Tibial nerve (tissue), 4 donors: ENCODE results near the gene CEP20. TPM values are rescaled to one million over a fixed set of nuclear protein-coding genes. Genes with fewer than 3 reads are reported as not detected.
"Not testable (repeated sequence)": the region's sequence is repeated elsewhere in the genome, so short reads cannot be mapped to it uniquely, and the experiment has no call there.

Experiments used
- DNase-seq, 2 donors: peaks; one replicate each; pipeline ENCODE4 v3.0.0-alpha.2; 2019; ENCODE audit warnings: low spot score in 2 of 2
- H3K27ac ChIP-seq, 4 donors: fragments of 200-600 bp; sonication (generic) in 3 of 4; one replicate each; pipeline ENCODE4 v1.5.1; 2017 to 2019; ENCODE audit warnings: mild to moderate bottlenecking in 1 of 4
- H3K27me3 ChIP-seq, 2 donors: fragments of 200-600 bp; sonication (generic) in 1 of 2; one replicate each; pipeline versions ENCODE4 v1.5.1 to v1.6.0; 2017 to 2019
- H3K36me3 ChIP-seq, 3 donors: fragments of 200-600 bp; sonication (generic); one replicate each; pipeline ENCODE4 v1.5.1; 2018 to 2019
- H3K4me1 ChIP-seq, 4 donors: fragments of 200-600 bp; sonication (generic) in 3 of 4; one replicate each; pipeline ENCODE4 v1.5.1; 2017 to 2019
- H3K4me3 ChIP-seq, 4 donors: fragments of 200-600 bp; sonication (generic) in 3 of 4; one replicate each; pipeline ENCODE4 v1.5.1; 2017 to 2019; ENCODE audit warnings: mild to moderate bottlenecking in 1 of 4, moderate library complexity in 1 of 4
- H3K9me3 ChIP-seq, 4 donors: fragments of 200-600 bp; sonication (generic) in 3 of 4; one replicate each; pipeline ENCODE4 v1.5.1; 2017 to 2019
- EP300 ChIP-seq, 2 donors: sonication (generic); formaldehyde crosslinking; IDR thresholded peaks; one replicate each; pipeline ENCODE4 v1.6.1; 2017; ENCODE audit warnings: antibody characterized with exemption in 2 of 2, mild to moderate bottlenecking in 1 of 2
- POLR2A ChIP-seq, 2 donors: fragments of 450-650 bp; IDR thresholded peaks; one replicate each; pipeline ENCODE4 v1.6.1; 2017; ENCODE audit warnings: antibody characterized with exemption in 2 of 2, mild to moderate bottlenecking in 2 of 2, moderate library complexity in 2 of 2
- WGBS, 2 donors: methylation state at CpG; one replicate each; pipeline ENCODE4 v1.1.5; 2018; 5-methylcytosine and 5-hydroxymethylcytosine counted together
- total RNA-seq, 4 donors: library from RNA; depleted of rRNA; stranded (reverse); fragments of >200 nt; gene quantifications; one replicate each; pipeline ENCODE4 v1.1.0, GENCODE V29; 2016
- TF ChIP-seq, protein P1 (sequence below), 5 experiments: fragments of 200-600 bp in 3 of 5; fragments of 450-650 bp in 2 of 5; sonication (generic) in 3 of 5; IDR thresholded peaks; one replicate each; pipeline ENCODE4 v1.5.1; 2016 to 2019; ENCODE audit warnings: antibody characterized with exemption in 5 of 5, mild to moderate bottlenecking in 3 of 5, moderate library complexity in 2 of 5

CEP20 gene
- total RNA-seq, 4 donors from 2014 or later, result 23.7 to 42.0 (median 25.0) TPM

DNA sequence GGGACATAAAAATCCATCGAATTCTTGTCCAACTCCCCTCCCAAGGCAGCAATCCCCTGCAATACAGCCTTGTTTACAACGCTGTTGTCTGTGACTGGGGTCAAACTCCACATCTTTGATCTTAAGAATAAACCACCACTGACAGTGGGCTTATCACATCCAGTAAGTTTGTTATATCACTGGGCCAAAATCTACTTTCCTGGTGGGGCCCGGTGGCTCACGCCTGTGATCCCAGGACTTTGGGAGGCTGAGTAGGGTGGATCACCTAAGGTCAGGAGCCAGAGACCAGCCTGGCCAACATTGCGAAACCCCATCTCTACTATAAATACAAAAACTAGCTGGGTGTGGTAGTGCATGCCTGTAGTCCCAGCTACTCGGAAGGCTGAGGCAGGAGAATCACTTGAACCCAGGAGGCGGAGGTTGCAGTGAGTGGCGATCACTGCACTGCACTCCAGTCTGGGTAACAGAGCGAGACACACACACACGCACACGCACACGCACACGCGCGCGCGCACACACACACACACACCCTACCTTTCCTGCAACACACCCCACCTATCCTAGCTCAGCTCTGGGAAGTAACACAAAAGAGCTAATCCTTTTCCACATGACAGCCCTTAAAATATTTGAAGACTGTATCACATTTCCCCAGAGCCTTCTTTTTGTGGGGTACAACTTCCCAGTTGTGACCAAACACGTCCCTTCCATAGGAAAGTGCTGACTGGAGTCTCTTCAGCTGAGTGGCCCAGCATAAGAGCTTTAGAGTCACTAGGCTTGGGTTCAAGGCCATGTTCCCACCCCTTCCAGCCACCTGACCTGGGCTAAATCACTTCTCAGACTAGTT, 40.1 kb upstream of the CEP20 start:
- no peaks in the 10 kb centered on the region for H3K27me3 ChIP-seq
- H3K4me1 ChIP-seq, result no peaks in the 10 kb centered on the region
- no peaks in the 10 kb centered on the region for H3K9me3 ChIP-seq

GRCh38 chr16:15925631-15926030, 37.2 kb upstream of the CEP20 start:
- no peaks in the 10 kb centered on the region for H3K27me3 ChIP-seq
- TF ChIP-seq, protein P1, sequence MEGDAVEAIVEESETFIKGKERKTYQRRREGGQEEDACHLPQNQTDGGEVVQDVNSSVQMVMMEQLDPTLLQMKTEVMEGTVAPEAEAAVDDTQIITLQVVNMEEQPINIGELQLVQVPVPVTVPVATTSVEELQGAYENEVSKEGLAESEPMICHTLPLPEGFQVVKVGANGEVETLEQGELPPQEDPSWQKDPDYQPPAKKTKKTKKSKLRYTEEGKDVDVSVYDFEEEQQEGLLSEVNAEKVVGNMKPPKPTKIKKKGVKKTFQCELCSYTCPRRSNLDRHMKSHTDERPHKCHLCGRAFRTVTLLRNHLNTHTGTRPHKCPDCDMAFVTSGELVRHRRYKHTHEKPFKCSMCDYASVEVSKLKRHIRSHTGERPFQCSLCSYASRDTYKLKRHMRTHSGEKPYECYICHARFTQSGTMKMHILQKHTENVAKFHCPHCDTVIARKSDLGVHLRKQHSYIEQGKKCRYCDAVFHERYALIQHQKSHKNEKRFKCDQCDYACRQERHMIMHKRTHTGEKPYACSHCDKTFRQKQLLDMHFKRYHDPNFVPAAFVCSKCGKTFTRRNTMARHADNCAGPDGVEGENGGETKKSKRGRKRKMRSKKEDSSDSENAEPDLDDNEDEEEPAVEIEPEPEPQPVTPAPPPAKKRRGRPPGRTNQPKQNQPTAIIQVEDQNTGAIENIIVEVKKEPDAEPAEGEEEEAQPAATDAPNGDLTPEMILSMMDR (IDR thresholded peaks at IDR 0.05), result no peak
- no peak for TF ChIP-seq EP300 (IDR thresholded peaks at IDR 0.05)
- no peak for TF ChIP-seq POLR2A (IDR thresholded peaks at IDR 0.05)
- WGBS, 2 donors, result 72 to 79% methylated on average over 9 of the region's 9 CpGs
- no peak overlapping the region for H3K27ac ChIP-seq
- H3K9me3 ChIP-seq, result no peaks in the 10 kb centered on the region
- H3K4me3 ChIP-seq, result no peak overlapping the region
- H3K4me1 ChIP-seq, result no peaks in the 10 kb centered on the region
- H3K36me3 ChIP-seq, result no peaks in the 10 kb centered on the region
- no peak for DNase-seq

More for the DNA sequence above, 40.1 kb upstream of the CEP20 start:
- TF ChIP-seq POLR2A (IDR thresholded peaks at IDR 0.05), result no peak
- no peak for TF ChIP-seq EP300 (IDR thresholded peaks at IDR 0.05)
- TF ChIP-seq, protein P1 (IDR thresholded peaks at IDR 0.05), result no peak
- 94% methylated on average over 18 of the region's 18 CpGs for WGBS, 2 donors
- Histone ChIP-seq H3K4me3 (no peak overlapping the region), H3K36me3 (no peaks in the 10 kb centered on the region), H3K27ac (no peak overlapping the region)
- DNase-seq, result no peak

DNA sequence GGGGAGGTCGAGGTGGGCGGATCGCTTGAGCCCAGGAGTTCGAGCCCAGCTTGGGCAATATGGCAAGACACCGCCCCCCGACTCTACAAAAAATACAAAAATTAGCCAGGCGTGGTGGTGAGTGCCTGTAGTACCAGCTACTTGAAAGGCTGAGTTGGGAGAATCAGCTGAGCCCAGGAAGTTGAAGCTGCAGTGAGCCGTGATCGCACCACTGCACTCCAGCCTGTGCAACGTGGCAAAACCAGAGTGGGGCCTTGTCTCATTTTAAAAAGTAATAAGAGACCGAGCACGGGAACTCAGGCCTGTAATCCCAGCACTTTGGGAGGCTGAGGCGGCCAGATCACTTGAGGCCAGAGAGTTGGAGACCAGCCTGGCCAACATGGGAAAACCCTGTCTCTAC, 36.6 kb upstream of the CEP20 start:
- no peak for DNase-seq
- TF ChIP-seq POLR2A (IDR thresholded peaks at IDR 0.05), result no peak
- no peak for TF ChIP-seq EP300 (IDR thresholded peaks at IDR 0.05)
- TF ChIP-seq, protein P1 (IDR thresholded peaks at IDR 0.05), result no peak
- WGBS, 2 donors, result 94 to 95% methylated on average over 13 of the region's 13 CpGs
- Histone ChIP-seq H3K4me1 (no peaks in the 10 kb centered on the region), H3K9me3 (no peaks in the 10 kb centered on the region), H3K4me3 (no peak overlapping the region), H3K36me3 (no peaks in the 10 kb centered on the region), H3K27me3 (no peaks in the 10 kb centered on the region), H3K27ac (no peak overlapping the region)

- H3K27me3 ChIP-seq, result no peaks in the 10 kb centered on the region
- no peaks in the 10 kb centered on the region for H3K9me3 ChIP-seq
- no peaks in the 10 kb centered on the region for H3K36me3 ChIP-seq
- H3K27ac ChIP-seq, result no peak overlapping the region
- WGBS, 2 donors, result 94 to 95% methylated on average over 6 of the region's 6 CpGs
- DNase-seq, result no peak
- TF ChIP-seq POLR2A (IDR thresholded peaks at IDR 0.05) (no peak), EP300 (IDR thresholded peaks at IDR 0.05) (no peak)
- TF ChIP-seq, protein P1 (IDR thresholded peaks at IDR 0.05), result no peak
- H3K4me1 ChIP-seq, result no peaks in the 10 kb centered on the region
- no peak overlapping the region for H3K4me3 ChIP-seq
Observed at GRCh38 chr16:15919331-15919730, 30.9 kb upstream of the CEP20 start.

DNA sequence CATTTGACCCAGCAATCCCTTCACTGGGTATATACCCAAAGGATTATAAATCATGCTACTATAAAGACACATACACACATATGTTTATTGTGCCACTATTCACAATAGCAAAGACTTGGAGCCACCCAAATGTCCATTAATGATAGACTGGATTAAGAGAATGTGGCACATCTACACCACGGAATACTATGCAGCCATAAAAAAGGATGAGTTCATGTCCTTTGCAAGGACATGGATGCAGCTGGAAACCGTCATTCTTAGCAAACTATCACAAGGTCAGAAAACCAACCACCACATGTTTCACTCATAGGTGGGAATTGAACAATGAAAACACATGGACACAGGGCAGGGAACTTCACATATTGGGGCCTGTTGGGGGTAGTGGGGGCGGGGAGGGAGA, 29.9 kb upstream of the CEP20 start:
- WGBS, 2 donors, result 72 to 73% methylated on average over 3 of the region's 3 CpGs
- not testable (repeated sequence) for H3K4me3 ChIP-seq, H3K36me3 ChIP-seq, H3K9me3 ChIP-seq, DNase-seq, H3K27me3 ChIP-seq, H3K4me1 ChIP-seq, H3K27ac ChIP-seq
